NB4 (cell line): ENCODE data around the gene DEFB131A.
A peak's percentile ranks its signal among the peaks of the same experiment; 100 is the strongest.
"Not testable (repeated sequence)": the region's sequence is repeated elsewhere in the genome, so short reads cannot be mapped to it uniquely, and the experiment has no call there.

Source experiments
- DNase-seq: peaks from one replicate; pipeline ENCODE4 v3.0.0; 2010; ENCODE audit warnings: low read depth
- H3K4me3 ChIP-seq: one replicate; pipeline ENCODE4 v1.5.1; 2011; ENCODE audit warnings: mild to moderate bottlenecking, low read depth, low read length, moderate library complexity
- MAX ChIP-seq: IDR thresholded peaks from 2 replicates; pipeline ENCODE4 v1.6.1; 2011; ENCODE audit warnings: low read depth, low read length
- MYC ChIP-seq: IDR thresholded peaks from 2 replicates; pipeline ENCODE4 v1.6.1; 2011; ENCODE audit warnings: low read depth, low read length
- POLR2A ChIP-seq: IDR thresholded peaks from 2 replicates; pipeline ENCODE4 v1.6.1; 2011; ENCODE audit warnings: mild to moderate bottlenecking; ENCODE audit not compliant: insufficient read length; ENCODE audit errors: extremely low read depth
- TF ChIP-seq, protein P1 (sequence below): IDR thresholded peaks from one replicate; pipeline ENCODE4 v1.5.1; 2012; ENCODE audit warnings: low read depth, low read length

The DEFB131A gene

GRCh38 chr4:9444114-9444513, at the start of gene DEFB131A:
DEFB131A (plus strand) TSS chr4:9444414; CDS start chr4:9444534, 120 bp downstream.
- DNase-seq, H3K4me3 ChIP-seq: not testable (repeated sequence)

- not testable (repeated sequence) for DNase-seq, H3K4me3 ChIP-seq
These were observed 38.4 kb upstream of the DEFB131A start for GRCh38 chr4:9405774-9406173.

GRCh38 chr4:9406491-9406890, 37.7 kb upstream of the DEFB131A start:
- DNase-seq, H3K4me3 ChIP-seq: not testable (repeated sequence)

GRCh38 chr4:9409793-9410192, 34.4 kb upstream of the DEFB131A start:
- no peak for TF ChIP-seq MAX
- no peak for TF ChIP-seq MYC
- TF ChIP-seq, protein P1, sequence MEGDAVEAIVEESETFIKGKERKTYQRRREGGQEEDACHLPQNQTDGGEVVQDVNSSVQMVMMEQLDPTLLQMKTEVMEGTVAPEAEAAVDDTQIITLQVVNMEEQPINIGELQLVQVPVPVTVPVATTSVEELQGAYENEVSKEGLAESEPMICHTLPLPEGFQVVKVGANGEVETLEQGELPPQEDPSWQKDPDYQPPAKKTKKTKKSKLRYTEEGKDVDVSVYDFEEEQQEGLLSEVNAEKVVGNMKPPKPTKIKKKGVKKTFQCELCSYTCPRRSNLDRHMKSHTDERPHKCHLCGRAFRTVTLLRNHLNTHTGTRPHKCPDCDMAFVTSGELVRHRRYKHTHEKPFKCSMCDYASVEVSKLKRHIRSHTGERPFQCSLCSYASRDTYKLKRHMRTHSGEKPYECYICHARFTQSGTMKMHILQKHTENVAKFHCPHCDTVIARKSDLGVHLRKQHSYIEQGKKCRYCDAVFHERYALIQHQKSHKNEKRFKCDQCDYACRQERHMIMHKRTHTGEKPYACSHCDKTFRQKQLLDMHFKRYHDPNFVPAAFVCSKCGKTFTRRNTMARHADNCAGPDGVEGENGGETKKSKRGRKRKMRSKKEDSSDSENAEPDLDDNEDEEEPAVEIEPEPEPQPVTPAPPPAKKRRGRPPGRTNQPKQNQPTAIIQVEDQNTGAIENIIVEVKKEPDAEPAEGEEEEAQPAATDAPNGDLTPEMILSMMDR: no peak
- no peak for TF ChIP-seq POLR2A
- no peak overlapping the region for H3K4me3 ChIP-seq
- DNase-seq: no peak

- DNase-seq, H3K4me3 ChIP-seq: not testable (repeated sequence)
These were observed 22.2 kb upstream of the DEFB131A start for GRCh38 chr4:9421884-9422455.

GRCh38 chr4:9425916-9426315, 18.3 kb upstream of the DEFB131A start:
- not testable (repeated sequence) for H3K4me3 ChIP-seq, DNase-seq

GRCh38 chr4:9430061-9430460, 14.2 kb upstream of the DEFB131A start:
- peak; percentile 4 for DNase-seq
- not testable (repeated sequence) for H3K4me3 ChIP-seq

- H3K4me3 ChIP-seq, DNase-seq: not testable (repeated sequence)
These were observed 10.9 kb upstream of the DEFB131A start for GRCh38 chr4:9433320-9433719.

DNA sequence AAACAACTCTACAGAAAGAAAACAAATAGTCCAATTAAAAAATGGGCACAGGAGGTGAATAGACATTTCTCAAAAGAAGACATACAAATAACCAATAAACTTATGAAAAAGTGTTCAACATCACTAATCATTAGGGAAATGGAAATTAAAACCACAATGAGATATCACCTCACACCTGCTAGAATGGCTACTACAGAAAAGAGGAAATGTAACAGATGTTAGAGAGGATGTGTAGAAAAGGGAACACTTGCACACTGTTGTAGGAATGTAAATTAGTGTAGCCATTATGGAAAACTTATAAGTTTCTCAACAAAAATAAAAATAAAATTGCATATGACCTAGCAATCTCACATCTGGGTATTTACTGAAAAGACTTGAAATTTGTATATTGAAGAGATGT, 7.5 kb upstream of the DEFB131A start:
- H3K4me3 ChIP-seq, DNase-seq: not testable (repeated sequence)

DNA sequence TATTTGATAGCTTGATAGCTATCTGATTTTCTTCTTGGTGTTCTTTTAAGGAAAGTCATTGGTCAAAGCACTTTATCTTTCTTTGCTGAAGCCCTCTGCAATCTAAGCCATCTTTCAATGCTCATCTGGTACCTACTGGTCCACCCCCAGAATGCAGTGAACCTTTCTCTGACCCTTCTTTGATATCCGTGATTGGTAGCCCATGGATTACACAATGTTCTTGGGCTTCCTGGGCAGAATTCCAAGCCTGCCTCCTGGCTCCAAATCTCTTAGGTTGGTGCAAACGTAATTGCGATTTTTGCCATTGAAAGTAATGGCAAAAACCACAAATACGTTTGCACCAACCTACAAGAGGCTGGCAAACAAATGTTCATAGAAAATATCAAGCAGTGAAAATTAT, 1.9 kb upstream of the DEFB131A start:
- H3K4me3 ChIP-seq, DNase-seq: not testable (repeated sequence)

- not testable (repeated sequence) for DNase-seq, H3K4me3 ChIP-seq
These were observed 467 bp downstream of the DEFB131A start for GRCh38 chr4:9444681-9445080.

DNA sequence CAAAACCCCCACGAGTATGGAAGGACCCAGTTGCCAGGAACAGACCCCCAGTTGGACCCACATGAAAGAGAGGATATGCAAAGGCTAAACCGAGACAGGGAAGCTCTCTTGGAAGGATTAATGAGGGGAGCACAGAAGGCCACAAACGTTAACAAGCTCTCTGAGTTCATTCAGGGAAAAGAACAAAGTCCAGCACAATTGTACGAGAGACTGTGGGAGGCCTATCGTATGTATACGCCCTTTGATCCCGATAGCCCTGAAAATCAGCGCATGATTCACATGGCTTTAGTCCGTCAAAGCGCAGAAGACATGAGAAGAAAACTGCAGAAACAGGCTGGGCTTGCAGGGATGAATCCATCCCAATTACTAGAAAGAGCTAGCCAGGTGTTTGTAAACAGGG, 8.0 kb downstream of the DEFB131A start:
- not testable (repeated sequence) for H3K4me3 ChIP-seq, DNase-seq

DNA sequence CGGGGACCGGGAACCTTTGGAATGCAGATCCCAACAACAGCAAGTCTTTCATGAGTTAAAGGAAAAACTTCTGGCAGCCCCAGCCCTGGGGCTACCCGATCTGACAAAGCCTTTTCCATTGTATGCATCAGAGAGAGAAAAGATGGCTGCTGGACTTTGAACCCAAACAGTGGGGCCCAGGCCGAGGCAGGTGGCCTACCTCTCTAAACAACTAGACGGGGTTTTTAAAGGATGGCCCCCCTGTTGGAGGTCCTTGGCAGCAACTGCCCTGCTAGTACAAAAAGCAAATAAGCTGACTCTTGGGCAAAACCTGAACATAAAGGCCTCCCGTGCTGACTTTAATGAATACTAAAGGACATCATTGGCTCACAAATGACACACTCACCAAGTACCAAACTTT, 10.1 kb downstream of the DEFB131A start:
- not testable (repeated sequence) for H3K4me3 ChIP-seq, DNase-seq

DNA sequence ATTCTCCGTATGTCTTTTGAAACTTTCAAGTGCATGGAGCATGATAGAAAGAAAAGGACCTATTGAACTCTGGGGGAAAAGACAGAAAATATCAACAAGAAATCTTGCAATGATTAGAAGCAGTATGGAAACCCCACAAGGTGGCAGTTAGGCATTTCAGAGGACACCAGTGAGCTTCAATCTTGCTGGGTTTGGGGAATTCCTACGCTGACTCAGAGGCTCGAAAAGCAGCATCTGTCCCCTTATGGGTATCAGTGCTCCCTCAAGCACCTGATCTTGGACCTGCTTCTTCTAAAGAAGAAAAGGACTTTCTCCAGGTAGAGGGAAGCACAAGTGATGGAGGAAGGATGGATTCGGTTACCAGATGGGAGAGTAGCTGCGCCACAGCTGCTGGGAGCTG, 10.8 kb downstream of the DEFB131A start:
- not testable (repeated sequence) for H3K4me3 ChIP-seq, DNase-seq

DNA sequence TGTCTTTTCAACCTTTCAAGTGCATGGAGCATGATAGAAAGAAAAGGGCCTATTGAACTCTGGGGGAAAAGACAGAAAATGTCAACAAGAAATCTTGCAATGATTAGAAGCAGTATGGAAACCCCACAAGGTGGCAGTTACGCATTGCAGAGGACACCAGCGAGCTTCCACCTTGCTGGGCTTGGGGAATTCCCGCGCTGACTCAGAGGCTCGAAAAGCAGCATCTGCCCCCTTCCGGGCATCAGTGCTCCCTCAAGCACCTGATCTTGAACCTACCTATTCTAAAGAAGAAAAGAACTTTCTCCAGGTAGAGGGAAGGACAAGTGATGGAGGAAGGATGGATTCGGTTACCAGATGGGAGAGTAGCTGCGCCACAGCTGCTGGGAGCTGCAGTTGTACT, 35.3 kb downstream of the DEFB131A start:
- not testable (repeated sequence) for H3K4me3 ChIP-seq, DNase-seq

DNA sequence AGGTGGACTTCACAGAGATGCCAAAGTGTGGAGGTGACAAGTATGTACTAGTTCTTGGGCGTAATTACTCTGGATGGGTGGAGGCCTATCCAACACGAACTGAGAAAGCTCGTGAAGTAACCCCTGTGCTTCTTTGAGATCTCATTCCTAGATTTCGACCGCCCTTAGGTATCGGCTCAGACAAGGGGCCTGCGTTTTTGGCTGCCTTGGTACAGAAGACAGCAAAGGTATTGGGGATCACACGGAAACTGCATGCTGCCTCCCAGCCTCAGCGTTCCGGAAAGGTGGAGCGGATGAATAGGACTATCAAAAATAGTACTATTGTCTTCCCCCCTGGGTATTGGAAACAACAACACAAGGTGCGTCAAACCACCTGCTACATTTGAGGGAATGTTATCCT, 35.9 kb downstream of the DEFB131A start:
- not testable (repeated sequence) for H3K4me3 ChIP-seq, DNase-seq

GRCh38 chr4:9482871-9483270, 38.7 kb downstream of the DEFB131A start:
- not testable (repeated sequence) for H3K4me3 ChIP-seq, DNase-seq

GRCh38 chr4:9483682-9484081, 39.5 kb downstream of the DEFB131A start:
- not testable (repeated sequence) for DNase-seq, H3K4me3 ChIP-seq

- H3K4me3 ChIP-seq, DNase-seq: not testable (repeated sequence)
These were observed 42.7 kb downstream of the DEFB131A start for GRCh38 chr4:9486880-9487279.
